Mesenchymal stem cell (in vitro differentiated cells and primary cell): ENCODE results near the gene KRTAP10-10.
"Not testable (repeated sequence)": the region's sequence is repeated elsewhere in the genome, so short reads cannot be mapped to it uniquely, and the experiment has no call there.

Experiments
- DNase-seq: peaks from one replicate; pipeline ENCODE4 v3.0.0-alpha.2; 2013
- H2AFZ ChIP-seq: one replicate; pipeline ENCODE4 v1.6.1; 2013; ENCODE audit warnings: low read depth, mild to moderate bottlenecking, control low read depth, inconsistent platforms, low read length, moderate library complexity
- H2AK5ac ChIP-seq: 2 replicates; pipeline ENCODE4 v1.6.1; 2013; ENCODE audit warnings: low read length, moderate library complexity, mild to moderate bottlenecking, inconsistent platforms; ENCODE audit not compliant: severe bottlenecking
- H2BK120ac ChIP-seq: one replicate; pipeline ENCODE4 v1.6.1; 2013; ENCODE audit warnings: low read depth, mild to moderate bottlenecking, inconsistent platforms, low read length, moderate library complexity
- H2BK12ac ChIP-seq, 2 experiments: one replicate each; pipeline ENCODE4 v1.6.1; 2013; ENCODE audit warnings: inconsistent platforms in 2 of 2, low read length in 2 of 2, mild to moderate bottlenecking in 2 of 2, moderate library complexity in 2 of 2, control low read depth in 1 of 2
- H2BK15ac ChIP-seq: one replicate; pipeline ENCODE4 v1.6.1; 2013; ENCODE audit warnings: mild to moderate bottlenecking, low read depth, inconsistent platforms; ENCODE audit not compliant: poor library complexity, severe bottlenecking
- H2BK5ac ChIP-seq: 2 replicates; pipeline ENCODE4 v1.6.1; 2013; ENCODE audit warnings: low read depth, mild to moderate bottlenecking, low read length, control low read depth, inconsistent platforms; ENCODE audit not compliant: poor library complexity, severe bottlenecking
- H3K14ac ChIP-seq, 2 experiments: one replicate each; pipeline ENCODE4 v1.6.1; 2013; ENCODE audit warnings: inconsistent platforms in 2 of 2, low read length in 2 of 2, control low read depth in 1 of 2, mild to moderate bottlenecking in 1 of 2, moderate library complexity in 1 of 2
- H3K18ac ChIP-seq, 2 experiments: one replicate each; pipeline ENCODE4 v1.6.1; 2013; ENCODE audit warnings: inconsistent platforms in 2 of 2, low read length in 2 of 2, control low read depth in 1 of 2, low read depth in 1 of 2, mild to moderate bottlenecking in 1 of 2
- H3K23ac ChIP-seq, 2 experiments: one replicate each; pipeline ENCODE4 v1.6.1; 2013; ENCODE audit warnings: inconsistent platforms in 2 of 2, low read length in 2 of 2, mild to moderate bottlenecking in 2 of 2, moderate library complexity in 2 of 2, control low read depth in 1 of 2
- H3K27ac ChIP-seq: 2 replicates; pipeline ENCODE4 v1.5.1; 2013; ENCODE audit warnings: mild to moderate bottlenecking, moderate library complexity, low read length, control low read depth, inconsistent platforms; ENCODE audit not compliant: poor library complexity, severe bottlenecking
- H3K27me3 ChIP-seq, 2 experiments: 2 replicates each; pipeline versions ENCODE4 v1.6.1 to v1.7.0; 2013; ENCODE audit warnings: low read length in 2 of 2, mild to moderate bottlenecking in 2 of 2, moderate library complexity in 2 of 2, control low read depth in 1 of 2, inconsistent platforms in 1 of 2; ENCODE audit not compliant: control insufficient read depth in 1 of 2, insufficient read depth in 1 of 2
- H3K36me3 ChIP-seq, 2 experiments: 2 replicates each; pipeline versions ENCODE4 v1.6.1 to v1.7.0; 2013; ENCODE audit warnings: low read length in 2 of 2, control low read depth in 1 of 2, inconsistent platforms in 1 of 2, low read depth in 1 of 2, mild to moderate bottlenecking in 1 of 2; ENCODE audit not compliant: insufficient read depth in 2 of 2, control insufficient read depth in 1 of 2
- H3K4ac ChIP-seq, 2 experiments: one replicate each; pipeline ENCODE4 v1.6.1; 2013; ENCODE audit warnings: inconsistent platforms in 2 of 2, low read length in 2 of 2, mild to moderate bottlenecking in 2 of 2, moderate library complexity in 2 of 2, control low read depth in 1 of 2, low read depth in 1 of 2
- H3K4me1 ChIP-seq: 2 replicates; pipeline ENCODE4 v1.6.1; 2013; ENCODE audit warnings: low read depth, low read length, control low read depth; ENCODE audit not compliant: control insufficient read depth, insufficient read depth
- H3K4me2 ChIP-seq: 2 replicates; pipeline ENCODE4 v1.6.1; 2013; ENCODE audit warnings: low read length, mild to moderate bottlenecking, inconsistent platforms; ENCODE audit not compliant: poor library complexity, severe bottlenecking
- H3K4me3 ChIP-seq, 2 experiments: 2 replicates each; pipeline versions ENCODE4 v1.5.1 to v1.7.0; 2013; ENCODE audit warnings: low read length in 2 of 2, mild to moderate bottlenecking in 2 of 2, control low read depth in 1 of 2, low read depth in 1 of 2; ENCODE audit not compliant: insufficient read depth in 1 of 2
- H3K79me1 ChIP-seq: replicated peaks from 2 replicates; pipeline ENCODE4 v1.6.1; 2013; ENCODE audit warnings: mild to moderate bottlenecking, control low read depth, low read length, inconsistent platforms; ENCODE audit not compliant: poor library complexity, severe bottlenecking
- H3K9ac ChIP-seq: 2 replicates; pipeline ENCODE4 v1.7.0; 2013; ENCODE audit warnings: mild to moderate bottlenecking, low read length, moderate library complexity
- H3K9me3 ChIP-seq: 2 replicates; pipeline ENCODE4 v1.7.0; 2013; ENCODE audit warnings: mild to moderate bottlenecking, low read length; ENCODE audit not compliant: control insufficient read depth
- H4K8ac ChIP-seq: one replicate; pipeline ENCODE4 v1.6.1; 2013; ENCODE audit warnings: inconsistent platforms, mild to moderate bottlenecking, low read length, moderate library complexity
- H4K91ac ChIP-seq: one replicate; pipeline ENCODE4 v1.6.1; 2013; ENCODE audit warnings: mild to moderate bottlenecking, low read length, inconsistent platforms
- WGBS: methylation state at CpG from one replicate; pipeline ENCODE4 v1.1.7; 2013; ENCODE audit warnings: mixed read lengths; 5-methylcytosine and 5-hydroxymethylcytosine counted together

The KRTAP10-10 gene

GRCh38 chr21:44606495-44606894 lies 30.7 kb upstream of the KRTAP10-10 start:
- H3K4me2 ChIP-seq = no peak overlapping the region
- no peak overlapping the region for H2AFZ ChIP-seq
- no peak for DNase-seq
- H3K4me3 ChIP-seq = no peak overlapping the region
- H3K27me3 ChIP-seq = peaks cover 0 to 4% of the 10 kb centered on the region in 2 experiments
- no peaks in the 10 kb centered on the region for H3K36me3 ChIP-seq
- H2BK120ac ChIP-seq = no peak overlapping the region
- no peak overlapping the region for H3K27ac ChIP-seq
- H3K9me3 ChIP-seq = peaks cover 23% of the 10 kb centered on the region
- H2BK5ac ChIP-seq = no peak overlapping the region
- H3K18ac ChIP-seq = no peak overlapping the region
- no peak overlapping the region for H2BK12ac ChIP-seq
- WGBS = 58% methylated on average over 4 of the region's 4 CpGs
- no peak overlapping the region for H3K9ac ChIP-seq
- H3K79me1 ChIP-seq = no peaks in the 10 kb centered on the region
- no peak overlapping the region for H3K4ac ChIP-seq
- H2AK5ac ChIP-seq = no peak overlapping the region
- no peak overlapping the region for H2BK15ac ChIP-seq
- H4K91ac ChIP-seq = no peak overlapping the region
- no peak overlapping the region for H3K14ac ChIP-seq
- H3K23ac ChIP-seq = no peak overlapping the region
- no peaks in the 10 kb centered on the region for H3K4me1 ChIP-seq
- no peak overlapping the region for H4K8ac ChIP-seq

- Histone ChIP-seq H3K36me3 (no peaks in the 10 kb centered on the region), H3K9ac (no peak overlapping the region), H2AFZ (no peak overlapping the region), H3K79me1 (no peaks in the 10 kb centered on the region), H2BK5ac (no peak overlapping the region), H2AK5ac (no peak overlapping the region), H2BK15ac (no peak overlapping the region), H3K4me3 (no peak overlapping the region), H3K4me1 (no peaks in the 10 kb centered on the region), H4K91ac (no peak overlapping the region), H3K23ac (no peak overlapping the region), H3K18ac (no peak overlapping the region), H3K4me2 (no peak overlapping the region), H3K14ac (no peak overlapping the region), H4K8ac (no peak overlapping the region), H3K27me3 (no peaks in the 10 kb centered on the region), H3K4ac (no peak overlapping the region), H2BK120ac (no peak overlapping the region), H2BK12ac (no peak overlapping the region), H3K9me3 (peaks cover 28% of the 10 kb centered on the region), H3K27ac (no peak overlapping the region)
- no peak for DNase-seq
Measured at GRCh38 chr21:44609193-44609592, 28.0 kb upstream of the KRTAP10-10 start.

GRCh38 chr21:44610157-44610843 lies 26.9 kb upstream of the KRTAP10-10 start:
- not testable (repeated sequence) for H3K27ac ChIP-seq, H3K27me3 ChIP-seq, H3K4me2 ChIP-seq, H3K14ac ChIP-seq, H3K36me3 ChIP-seq, H4K8ac ChIP-seq, H3K4me1 ChIP-seq, H3K9ac ChIP-seq, H2AFZ ChIP-seq, H3K18ac ChIP-seq, H3K4me3 ChIP-seq, H2BK12ac ChIP-seq, H3K79me1 ChIP-seq, H3K23ac ChIP-seq, H2AK5ac ChIP-seq, H2BK120ac ChIP-seq, H2BK5ac ChIP-seq, H3K4ac ChIP-seq, H2BK15ac ChIP-seq, H4K91ac ChIP-seq, DNase-seq
- peaks cover 28% of the 10 kb centered on the region for H3K9me3 ChIP-seq
- WGBS = 82% methylated on average over 7 of the region's 7 CpGs

GRCh38 chr21:44611551-44611950 lies 25.6 kb upstream of the KRTAP10-10 start:
- Histone ChIP-seq H3K79me1 (no peaks in the 10 kb centered on the region), H4K8ac (no peak overlapping the region), H3K23ac (no peak overlapping the region), H3K27me3 (no peaks in the 10 kb centered on the region), H3K36me3 (no peaks in the 10 kb centered on the region), H3K14ac (no peak overlapping the region), H3K4me1 (no peaks in the 10 kb centered on the region), H2AFZ (no peak overlapping the region), H2BK5ac (no peak overlapping the region), H3K9me3 (peaks cover 25% of the 10 kb centered on the region), H3K4me2 (no peak overlapping the region), H3K4me3 (no peak overlapping the region), H2BK120ac (no peak overlapping the region), H3K9ac (no peak overlapping the region), H4K91ac (peak overlapping the region; percentile 20), H2AK5ac (no peak overlapping the region), H3K27ac (no peak overlapping the region), H2BK15ac (no peak overlapping the region), H3K4ac (no peak overlapping the region), H2BK12ac (no peak overlapping the region), H3K18ac (no peak overlapping the region)
- DNase-seq = no peak
- 91% methylated on average over 3 of the region's 4 CpGs for WGBS
